Activated naive CD8-positive, alpha-beta T cell treated with anti-CD3 and anti-CD28 coated beads, Interleukin-2, amount 50 U/mL, for 24 hours (primary cell): ENCODE data around the gene MAPK11.

ENCODE experiments used
- ATAC-seq: fragments of 150-1000 bp; cut with Tn5 transposase; one replicate; pipeline ENCODE4 v1.10.0; 2021
- DNase-seq: peaks from one replicate; pipeline ENCODE4 v3.0.0; 2021
- H3K27ac Mint-ChIP-seq: one replicate; pipeline ENCODE4 v1.8.0; 2021; ENCODE audit warnings: mild to moderate bottlenecking, mixed read lengths
- H3K27me3 Mint-ChIP-seq: one replicate; pipeline ENCODE4 v1.8.0; 2021; ENCODE audit warnings: mixed read lengths
- H3K36me3 Mint-ChIP-seq: one replicate; pipeline ENCODE4 v1.8.0; 2021; ENCODE audit warnings: low read depth, mixed read lengths
- H3K4me1 Mint-ChIP-seq: one replicate; pipeline ENCODE4 v1.8.0; 2021; ENCODE audit warnings: mixed read lengths
- H3K4me3 Mint-ChIP-seq: one replicate; pipeline ENCODE4 v1.8.0; 2021; ENCODE audit warnings: mild to moderate bottlenecking, moderate library complexity, mixed read lengths
- H3K9me3 Mint-ChIP-seq: one replicate; pipeline ENCODE4 v1.8.0; 2021; ENCODE audit warnings: mixed read lengths

Gene MAPK11

DNA sequence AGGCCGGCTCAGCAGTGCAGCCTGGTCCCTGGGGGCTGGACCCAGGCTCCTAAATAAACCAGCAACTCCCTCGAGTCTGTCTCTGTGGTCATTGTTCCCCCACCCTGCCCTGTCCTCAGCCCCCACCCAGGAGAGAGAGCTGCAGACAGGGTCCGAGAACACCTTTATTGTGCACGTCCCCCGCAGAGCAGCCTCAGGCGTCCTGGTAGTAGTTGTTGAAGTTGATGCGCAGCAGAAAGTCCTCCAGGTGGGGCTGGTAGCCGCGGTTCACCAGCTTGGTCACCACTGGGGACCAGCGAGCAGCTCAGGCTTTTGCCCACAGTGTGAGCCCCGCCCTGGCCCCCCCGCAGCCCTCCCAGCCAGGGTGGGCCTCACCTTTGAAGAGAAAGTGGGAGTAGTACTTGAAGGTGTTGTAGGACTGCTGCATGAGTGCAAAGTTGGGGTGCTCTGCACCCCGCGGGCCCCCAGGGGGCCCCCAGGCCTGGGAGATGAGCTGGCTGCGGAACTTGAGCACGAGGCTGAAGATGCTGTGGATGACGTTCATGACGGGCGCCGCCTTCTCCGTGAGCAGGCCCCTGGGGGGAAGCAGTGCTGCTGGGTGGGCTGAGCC, 52.5 kb downstream of the MAPK11 start:
- no peak for DNase-seq
- peaks cover 2% of the 10 kb centered on the region for H3K4me1 Mint-ChIP-seq
- ATAC-seq = no peak
- H3K27me3 Mint-ChIP-seq = no peaks in the 10 kb centered on the region
- H3K36me3 Mint-ChIP-seq = peaks cover 30% of the 10 kb centered on the region
- H3K4me3 Mint-ChIP-seq = no peak overlapping the region
- no peaks in the 10 kb centered on the region for H3K9me3 Mint-ChIP-seq
- H3K27ac Mint-ChIP-seq = no peak overlapping the region

DNA sequence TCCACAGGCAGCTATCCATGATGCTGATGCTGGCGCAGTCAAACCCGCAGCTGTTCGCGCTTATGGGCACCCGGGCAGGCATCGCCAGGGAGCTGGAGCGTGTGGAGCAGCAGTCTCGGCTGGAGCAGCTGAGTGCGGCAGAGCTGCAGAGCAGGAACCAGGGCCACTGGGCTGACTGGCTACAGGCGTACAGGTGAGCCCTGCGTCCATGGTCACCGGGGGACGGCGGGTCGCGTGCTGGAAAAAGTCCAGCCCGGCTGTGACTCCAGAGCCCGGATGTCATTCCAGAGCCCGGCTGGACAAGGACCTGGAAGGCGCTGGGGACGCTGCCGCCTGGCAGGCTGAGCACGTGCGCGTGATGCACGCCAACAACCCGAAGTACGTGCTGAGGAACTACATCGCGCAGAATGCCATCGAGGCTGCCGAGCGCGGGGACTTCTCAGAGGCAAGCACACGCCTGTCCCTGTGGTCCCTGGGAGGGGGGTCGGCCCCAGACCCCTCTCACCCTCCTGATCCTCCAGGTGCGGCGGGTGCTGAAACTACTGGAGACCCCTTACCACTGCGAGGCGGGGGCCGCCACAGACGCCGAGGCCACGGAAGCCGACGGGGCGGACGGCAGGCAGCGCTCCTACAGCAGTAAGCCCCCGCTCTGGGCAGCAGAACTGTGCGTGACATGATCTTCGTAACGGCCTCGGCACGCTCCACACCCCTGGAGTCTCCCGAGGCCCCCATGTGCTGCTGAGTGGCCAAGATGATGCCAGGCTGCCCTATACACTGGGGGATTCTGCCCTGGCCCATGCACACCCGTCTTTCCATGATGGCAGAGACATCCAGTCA, 53.3 kb downstream of the MAPK11 start:
- peak overlapping the region; percentile 14 for H3K27ac Mint-ChIP-seq
- peaks cover 2% of the 10 kb centered on the region for H3K4me1 Mint-ChIP-seq
- no peaks in the 10 kb centered on the region for H3K9me3 Mint-ChIP-seq
- H3K27me3 Mint-ChIP-seq = no peaks in the 10 kb centered on the region
- ATAC-seq = no peak
- no peak overlapping the region for H3K4me3 Mint-ChIP-seq
- no peak for DNase-seq
- peaks cover 35% of the 10 kb centered on the region for H3K36me3 Mint-ChIP-seq

DNA sequence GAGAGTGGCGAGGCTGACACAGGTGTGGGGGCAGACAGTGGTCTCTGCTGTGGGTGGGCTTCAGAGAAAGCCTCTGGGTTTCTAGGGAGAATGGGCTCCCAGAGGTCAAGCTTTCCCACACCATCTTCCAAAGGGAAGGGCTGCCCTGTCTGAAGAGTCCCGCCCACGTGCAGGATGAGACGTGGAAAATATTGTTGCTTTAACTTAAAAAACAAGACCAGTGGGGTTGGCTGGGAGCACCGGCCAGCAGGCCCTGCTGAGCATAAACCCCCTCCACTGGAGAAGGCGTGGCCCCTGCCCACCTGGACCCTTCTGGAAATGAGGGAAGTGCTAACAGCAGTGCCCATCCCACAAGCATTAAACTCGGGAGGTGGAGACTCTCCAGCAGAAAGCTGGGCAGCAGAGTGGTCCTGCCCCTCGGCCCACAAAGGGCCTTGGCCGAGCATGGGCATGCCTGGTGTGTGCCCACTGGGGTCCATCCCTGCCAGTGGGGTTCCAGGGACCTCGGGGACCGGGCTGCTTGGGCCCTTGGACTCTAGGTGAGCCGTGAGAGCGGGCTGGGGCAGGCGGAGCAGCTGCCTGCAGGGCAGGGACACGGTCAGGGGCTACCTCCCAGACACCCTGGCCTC, 54.0 kb downstream of the MAPK11 start:
- no peaks in the 10 kb centered on the region for H3K9me3 Mint-ChIP-seq
- DNase-seq (no peak), ATAC-seq (no peak)
- no peak overlapping the region for H3K4me3 Mint-ChIP-seq
- H3K36me3 Mint-ChIP-seq = peaks cover 37% of the 10 kb centered on the region
- peaks cover 3% of the 10 kb centered on the region for H3K4me1 Mint-ChIP-seq
- no peaks in the 10 kb centered on the region for H3K27me3 Mint-ChIP-seq
- no peak overlapping the region for H3K27ac Mint-ChIP-seq

DNA sequence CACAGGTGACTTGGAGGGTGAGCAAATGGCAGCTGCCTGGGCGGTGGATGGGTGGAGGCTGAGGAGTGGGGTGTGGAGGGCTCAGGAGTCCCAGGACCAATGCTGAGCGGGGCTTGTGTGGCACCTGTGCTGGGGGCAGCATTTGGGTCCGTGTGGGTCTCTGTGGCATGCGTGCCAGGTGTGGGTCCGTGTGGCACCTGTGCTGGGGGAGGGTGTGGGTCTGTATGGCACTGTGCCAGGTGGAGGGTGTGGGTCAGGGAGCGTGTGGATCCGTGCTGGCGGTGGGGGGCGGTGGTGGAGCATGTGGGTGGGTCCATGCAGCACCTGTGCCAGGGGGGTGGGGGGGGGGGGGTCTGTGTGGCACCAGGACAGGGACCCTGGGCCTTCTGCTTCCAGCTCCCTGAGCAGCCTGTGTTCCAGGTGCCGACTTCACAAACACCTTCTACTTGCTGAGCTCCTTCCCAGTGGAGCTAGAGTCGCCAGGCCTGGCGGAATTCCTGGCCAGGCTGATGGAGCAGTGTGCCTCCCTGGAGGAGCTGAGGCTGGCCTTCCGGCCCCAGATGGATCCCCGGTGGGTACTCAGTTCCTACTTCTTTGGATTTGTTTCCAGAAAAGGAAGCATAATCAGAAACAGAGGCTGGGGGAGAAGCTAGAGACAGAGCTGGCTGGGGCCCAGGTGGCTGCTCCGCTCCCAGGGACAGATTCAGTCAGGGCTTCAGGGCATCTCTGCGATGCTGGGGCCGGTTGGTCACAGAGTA, 54.7 kb downstream of the MAPK11 start:
- Mint-ChIP-seq H3K27ac (peak overlapping the region; percentile 0), H3K9me3 (no peaks in the 10 kb centered on the region), H3K36me3 (peaks cover 37% of the 10 kb centered on the region), H3K4me1 (peaks cover 6% of the 10 kb centered on the region), H3K27me3 (no peaks in the 10 kb centered on the region), H3K4me3 (no peak overlapping the region)
- DNase-seq = no peak
- ATAC-seq = no peak
